Stimulated activated CD4-positive, alpha-beta T cell treated with anti-CD3 and anti-CD28 coated beads, TNF-alpha, amount 100 ng/mL, for 24 hours (primary cell): ENCODE measurements around the gene FAAH.
A peak's percentile ranks its signal among the peaks of the same experiment; 100 is the strongest.

ENCODE experiments used
- DNase-seq, 3 experiments: peaks; one replicate each; pipeline ENCODE4 v3.0.0-alpha.2; 2020; ENCODE audit warnings: low read depth in 3 of 3

The FAAH gene

DNA sequence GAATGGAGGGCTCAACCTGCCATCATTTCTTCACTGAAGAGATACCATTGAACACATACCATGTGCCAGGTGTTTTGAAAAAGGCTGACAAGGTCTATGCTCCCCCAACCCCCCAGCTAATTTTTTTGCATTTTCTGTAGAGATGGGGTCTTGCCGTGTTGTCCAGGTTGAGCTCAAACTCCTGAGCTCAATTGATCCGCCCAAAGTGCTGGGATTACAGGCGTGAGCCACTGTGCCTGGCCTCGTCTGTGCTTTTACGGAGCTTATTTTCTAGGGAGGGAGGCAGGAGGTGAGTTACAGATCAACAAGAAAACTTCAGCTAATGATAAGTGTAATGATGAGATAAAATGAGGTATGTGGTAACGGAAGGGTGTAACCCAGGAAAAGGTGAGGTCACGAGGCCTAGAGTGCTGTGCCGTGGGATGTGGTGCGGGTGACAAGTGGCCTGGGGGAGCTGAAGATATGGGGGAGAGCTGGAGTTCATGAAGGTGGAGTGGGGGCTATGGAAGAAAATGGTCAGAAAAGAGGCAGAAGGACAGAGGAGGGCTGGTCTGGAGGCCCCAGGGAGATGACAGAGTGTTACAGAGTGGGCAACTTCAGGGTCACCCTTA lies 28.2 kb downstream of the FAAH start:
- no peak for DNase-seq

DNA sequence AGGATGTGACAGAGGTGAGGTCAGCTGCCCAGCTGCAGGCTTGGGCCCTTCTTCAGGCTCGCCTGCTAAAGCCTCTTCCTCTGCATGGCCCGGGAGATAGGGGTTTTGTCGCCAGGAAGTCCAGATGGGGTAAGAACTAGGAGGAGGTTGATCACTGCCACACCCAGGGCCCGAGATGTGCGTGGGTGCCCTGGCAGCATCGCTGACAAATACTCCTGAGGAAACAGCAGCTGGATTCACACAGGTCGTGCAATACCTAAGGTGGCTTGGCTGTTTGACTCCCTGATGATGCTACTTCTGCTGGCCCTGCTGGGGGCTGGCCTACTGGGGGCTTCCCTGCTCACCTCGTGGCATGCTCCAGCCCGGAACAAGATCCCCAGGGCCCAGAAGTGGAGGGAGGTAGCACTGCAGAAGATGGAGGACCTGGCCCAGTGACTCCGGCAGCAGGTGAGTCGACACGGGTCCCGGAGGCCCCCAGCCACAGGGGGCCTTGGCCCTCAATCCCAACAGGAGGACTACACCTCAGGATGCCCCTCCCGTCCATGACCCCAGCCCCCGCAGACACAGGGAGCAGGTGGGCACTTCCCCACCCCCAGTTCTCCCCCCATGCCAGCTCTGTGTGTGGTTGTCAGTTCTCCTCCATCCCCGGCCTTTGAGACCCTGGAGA lies 29.6 kb downstream of the FAAH start:
- no peak for DNase-seq

DNA sequence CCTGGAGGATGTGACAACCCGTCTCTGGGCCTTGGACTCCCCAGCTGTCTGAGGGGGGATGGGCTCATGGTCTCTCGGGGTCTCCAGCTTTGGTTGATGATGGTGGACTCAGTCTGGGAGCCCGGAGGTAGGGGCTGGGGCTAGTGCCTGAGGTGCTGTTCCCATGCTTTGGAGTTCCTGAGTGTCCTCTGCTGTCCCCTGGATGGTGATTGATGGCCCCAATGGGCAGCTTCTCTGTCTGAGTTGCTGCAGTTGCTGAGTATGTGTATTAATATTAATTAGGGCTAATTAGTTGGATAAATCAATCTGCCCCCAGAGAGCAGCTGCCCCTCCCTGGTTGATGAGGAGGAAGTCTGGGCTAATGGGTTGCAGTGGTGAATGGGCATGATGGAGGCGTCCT lies 30.6 kb downstream of the FAAH start:
- no peak for DNase-seq

DNA sequence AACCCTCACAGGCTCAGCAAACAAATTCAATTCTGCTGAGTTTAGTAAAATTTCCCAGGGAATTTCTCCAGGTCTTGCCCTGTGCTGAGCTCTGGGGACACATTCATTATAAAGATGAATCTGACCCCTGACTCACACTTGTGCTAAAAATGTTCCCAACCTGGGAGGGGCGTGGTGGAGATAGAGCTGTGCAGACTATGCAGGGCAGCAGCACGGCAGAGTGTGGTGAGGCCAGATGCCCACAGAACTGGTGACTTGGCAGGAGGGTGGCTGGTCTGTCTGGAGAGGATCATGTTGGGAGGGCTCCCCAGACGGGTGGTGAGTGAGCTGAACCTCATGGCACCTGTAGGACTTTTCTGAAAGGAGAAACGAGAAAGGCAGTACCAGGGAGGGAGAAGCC lies 31.6 kb downstream of the FAAH start:
- DNase-seq: no peak

DNA sequence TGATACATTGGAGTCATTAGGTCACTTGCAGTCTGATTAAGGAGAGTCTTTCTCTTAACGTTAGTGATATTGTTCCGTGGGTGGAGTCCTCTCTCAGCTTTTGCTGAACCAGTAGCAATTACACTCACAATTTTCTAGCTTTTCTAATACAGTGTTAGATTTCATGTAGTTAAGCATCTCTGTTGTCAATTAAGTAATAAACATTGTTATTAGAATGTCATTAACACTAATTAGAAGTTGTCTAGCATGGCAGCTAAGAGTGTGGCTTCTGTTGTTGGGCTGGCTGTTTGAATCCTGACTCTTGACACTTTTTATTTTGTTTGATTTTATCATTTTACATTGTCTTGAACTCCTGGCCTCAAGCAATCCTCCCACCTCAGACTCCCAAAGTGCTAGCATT lies 33.4 kb downstream of the FAAH start:
- no peak for DNase-seq

DNA sequence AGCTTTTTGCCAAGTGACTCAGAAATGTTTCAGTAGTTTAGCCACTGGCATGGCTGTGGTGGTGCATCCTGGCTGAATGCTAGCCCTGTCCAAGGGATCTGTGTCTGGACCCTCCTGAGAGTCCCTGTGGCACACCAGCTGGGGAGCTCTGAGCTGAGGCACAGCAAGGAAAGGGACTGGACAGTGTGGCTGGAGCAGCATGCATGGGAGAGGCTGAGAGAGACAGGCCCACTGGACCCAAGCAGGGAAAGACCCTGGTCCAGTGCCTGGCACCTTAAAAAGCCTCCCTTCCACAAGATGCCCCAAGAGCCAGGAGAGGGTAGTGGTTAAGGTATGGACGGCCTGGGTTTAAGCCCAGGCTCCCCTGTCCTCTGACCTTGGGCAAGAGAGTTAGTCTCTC lies 35.3 kb downstream of the FAAH start:
- no peak for DNase-seq

DNA sequence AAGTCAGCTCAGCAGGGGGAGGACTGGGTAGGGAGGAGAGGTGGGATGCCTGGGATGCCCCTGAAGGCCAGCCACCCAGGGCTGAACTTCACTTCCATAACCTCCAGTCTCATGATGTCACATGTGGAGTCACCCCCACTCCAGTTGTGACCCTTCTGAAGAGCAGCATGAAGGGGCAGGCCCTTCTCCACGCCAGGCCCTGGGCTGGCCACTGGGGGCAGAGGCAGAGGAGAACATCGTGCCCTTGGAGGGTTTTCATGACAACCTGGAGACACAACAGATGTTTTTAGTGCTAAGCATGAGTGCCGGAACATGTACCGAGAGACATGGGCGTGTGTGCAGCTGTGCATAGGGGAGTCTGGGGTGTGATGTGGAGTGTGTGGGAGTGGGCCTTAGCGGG lies 37.6 kb downstream of the FAAH start:
- DNase-seq: no peak

DNA sequence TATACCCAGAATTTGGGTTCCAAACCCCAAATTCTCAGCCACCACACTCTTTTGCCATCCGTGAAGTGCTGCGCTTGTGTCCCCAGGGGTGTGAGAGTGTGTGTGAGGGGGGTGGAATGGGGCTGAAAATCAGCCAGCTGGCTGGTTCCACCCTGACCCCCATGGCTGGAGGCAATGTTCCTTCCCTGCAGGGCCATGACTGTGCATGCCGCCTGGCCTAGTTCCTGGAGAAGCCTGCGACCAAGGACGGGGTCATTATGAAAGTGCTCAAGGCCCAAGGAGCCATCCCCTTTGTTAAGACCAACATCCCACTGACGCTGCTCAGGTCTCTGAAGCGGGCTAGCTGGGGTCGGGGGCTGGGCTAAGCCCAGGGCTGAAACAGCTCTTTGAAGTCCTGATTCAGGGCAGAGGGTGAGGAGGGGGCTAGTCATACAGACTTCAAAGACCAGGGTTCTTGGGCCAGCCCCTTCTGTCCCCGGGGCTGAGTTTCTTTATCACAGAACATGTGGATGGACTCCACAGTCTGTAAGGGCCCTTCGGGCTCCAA lies 38.7 kb downstream of the FAAH start:
- no peak for DNase-seq

DNA sequence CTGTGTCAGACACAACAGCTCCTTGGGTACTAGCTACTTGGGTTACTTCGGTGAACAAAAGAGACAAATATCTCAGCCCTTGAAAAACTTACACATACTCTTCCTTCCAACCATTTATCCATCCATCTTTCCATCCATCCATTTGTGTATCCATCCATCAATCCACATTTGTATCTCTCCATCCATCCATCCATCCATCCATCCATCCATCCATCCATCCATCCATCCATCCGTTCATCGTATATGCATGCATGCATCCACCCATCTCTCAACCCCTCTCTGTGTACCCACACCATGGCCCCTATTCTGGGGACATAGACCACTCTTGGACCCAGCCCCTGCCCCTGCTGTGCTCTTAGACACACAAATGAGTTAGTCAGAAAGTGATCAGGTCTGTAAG lies 40.2 kb downstream of the FAAH start:
- DNase-seq: no peak

DNA sequence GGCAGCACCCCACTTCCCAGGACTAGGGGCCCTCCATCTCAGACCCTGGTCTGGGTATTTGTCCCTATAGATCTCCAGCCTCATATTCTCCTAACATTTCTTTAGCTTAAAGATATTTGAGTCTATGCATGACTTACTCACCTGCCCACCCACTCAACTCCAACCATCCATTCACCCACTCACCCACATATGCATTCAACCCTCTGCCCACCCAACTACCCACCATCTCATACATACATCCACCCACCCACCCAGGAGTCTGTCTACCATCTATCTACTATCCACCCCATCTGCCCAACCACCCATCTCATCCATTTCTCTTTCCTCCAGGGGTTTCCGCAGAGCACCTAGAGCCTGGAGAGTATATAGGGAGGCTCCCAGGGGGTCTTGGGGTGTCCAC lies 42.7 kb downstream of the FAAH start:
- DNase-seq: no peak

DNA sequence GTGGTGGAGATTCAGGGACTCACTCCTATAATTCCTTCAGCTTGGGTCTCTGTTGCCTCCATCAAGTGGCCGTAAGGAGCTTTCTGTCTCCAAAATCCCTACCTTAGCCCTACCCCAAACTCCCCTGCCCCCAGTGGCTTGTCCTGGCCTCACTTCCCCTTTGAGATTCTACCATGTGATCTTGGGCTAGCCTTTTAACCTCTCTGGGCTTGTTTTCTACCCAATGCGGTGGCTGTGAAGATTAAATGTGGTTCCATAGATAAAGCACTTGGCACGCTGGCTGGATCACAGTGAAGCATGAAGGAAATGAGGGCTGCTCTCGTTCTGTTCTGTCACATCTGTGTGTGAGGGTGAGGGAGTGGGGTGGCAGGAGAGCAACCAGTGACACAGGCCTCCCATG lies 43.6 kb downstream of the FAAH start:
- no peak for DNase-seq

DNA sequence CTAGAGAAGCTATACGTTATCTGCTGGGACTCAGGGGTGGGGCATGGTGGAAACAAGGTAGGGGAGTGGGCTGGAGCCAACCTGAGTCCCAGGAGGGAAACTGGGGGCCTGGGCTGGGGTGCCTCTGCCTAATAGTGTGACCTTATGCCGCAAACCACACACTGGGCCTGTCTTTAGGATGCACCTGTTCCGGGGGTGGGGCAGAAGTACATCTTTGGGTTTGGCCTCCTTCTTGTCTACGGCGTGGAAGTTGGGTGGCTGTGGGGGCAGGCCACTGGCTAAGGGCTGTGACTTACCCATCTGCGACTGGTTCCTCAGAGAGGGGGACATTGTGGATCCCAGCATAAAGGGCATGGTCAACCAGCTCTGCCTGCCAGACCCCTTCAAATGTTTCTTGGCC lies 44.2 kb downstream of the FAAH start:
- no peak for DNase-seq

DNA sequence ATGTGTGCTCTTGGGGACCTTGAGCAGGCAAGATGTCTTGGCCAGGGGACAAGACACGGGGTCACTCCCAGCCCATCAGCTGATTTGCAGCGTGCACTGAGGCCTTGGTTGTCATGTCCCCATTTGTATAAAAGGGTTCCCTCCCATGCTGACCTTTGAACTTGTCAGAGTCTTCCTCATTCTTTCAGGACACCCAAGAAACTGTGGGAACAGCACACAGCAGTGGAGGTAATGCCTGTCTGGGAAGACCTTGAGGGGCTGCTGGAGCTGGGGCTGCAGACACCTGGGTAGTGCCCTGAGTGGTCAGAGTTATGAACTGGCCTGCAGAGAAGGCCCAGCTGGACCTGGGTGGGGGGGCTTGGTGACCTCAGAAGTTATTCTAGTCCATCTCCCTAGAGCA lies 46.4 kb downstream of the FAAH start:
- no peak for DNase-seq

DNA sequence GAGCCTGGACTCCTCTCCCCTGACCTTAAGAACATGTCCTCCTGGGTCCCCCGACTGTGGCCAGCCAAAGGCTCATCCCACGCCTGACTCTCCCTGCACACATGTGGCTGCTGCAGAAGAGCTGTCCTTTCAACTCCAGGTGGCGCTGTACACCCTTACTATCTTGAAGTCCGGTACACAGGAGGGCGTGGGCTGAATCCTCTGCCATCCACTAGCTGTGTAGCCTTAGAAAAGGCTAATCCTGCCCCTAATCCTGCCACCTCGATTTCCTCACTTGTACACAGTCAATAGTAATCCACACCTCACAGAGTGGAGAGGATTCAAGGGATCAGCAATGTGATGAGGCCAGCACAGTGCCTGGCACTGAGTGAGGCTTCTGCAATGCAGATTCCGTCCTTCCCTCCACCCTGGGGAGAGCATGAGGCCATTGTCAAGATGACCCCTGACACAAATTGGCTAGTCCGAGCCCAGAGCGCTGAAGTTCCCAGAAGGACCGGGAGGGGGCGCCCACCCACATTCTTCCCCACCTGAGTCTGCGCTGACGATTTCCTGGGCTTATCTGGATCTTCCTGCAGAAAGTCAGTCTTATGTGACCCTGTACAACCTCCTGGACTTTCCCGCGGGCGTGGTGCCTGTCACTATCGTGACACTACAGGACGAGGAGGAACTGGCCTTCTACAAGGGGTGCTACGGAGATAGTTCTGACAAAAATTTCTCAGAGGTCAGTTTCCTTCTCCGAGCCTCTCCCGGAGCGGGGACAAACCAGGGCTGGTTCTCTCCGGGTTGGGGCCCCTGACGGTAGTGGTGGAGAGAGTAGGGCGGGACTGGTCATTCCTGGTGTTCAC lies 48.4 kb downstream of the FAAH start:
- peak; percentile 46 to 75 (median 59) for DNase-seq

DNA sequence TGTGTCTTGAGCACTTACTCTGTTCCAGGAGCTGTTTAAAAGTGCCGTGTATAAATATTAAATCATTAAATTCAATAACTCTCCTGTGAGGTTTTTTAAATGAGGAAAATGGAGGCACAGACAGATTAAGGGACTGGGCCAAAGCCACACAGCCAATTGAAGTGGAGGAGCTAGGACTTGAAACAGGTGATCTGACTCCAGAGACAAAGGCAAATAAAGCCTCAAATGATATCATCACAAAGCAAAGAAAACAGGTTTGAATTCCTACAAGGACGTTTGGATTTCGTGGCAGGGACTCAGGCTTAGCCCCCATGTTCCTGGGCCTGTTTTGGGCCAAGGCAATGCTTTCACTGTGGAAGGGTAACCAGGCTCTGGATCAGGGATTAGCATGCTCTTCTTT lies 50.3 kb downstream of the FAAH start:
- no peak for DNase-seq

DNA sequence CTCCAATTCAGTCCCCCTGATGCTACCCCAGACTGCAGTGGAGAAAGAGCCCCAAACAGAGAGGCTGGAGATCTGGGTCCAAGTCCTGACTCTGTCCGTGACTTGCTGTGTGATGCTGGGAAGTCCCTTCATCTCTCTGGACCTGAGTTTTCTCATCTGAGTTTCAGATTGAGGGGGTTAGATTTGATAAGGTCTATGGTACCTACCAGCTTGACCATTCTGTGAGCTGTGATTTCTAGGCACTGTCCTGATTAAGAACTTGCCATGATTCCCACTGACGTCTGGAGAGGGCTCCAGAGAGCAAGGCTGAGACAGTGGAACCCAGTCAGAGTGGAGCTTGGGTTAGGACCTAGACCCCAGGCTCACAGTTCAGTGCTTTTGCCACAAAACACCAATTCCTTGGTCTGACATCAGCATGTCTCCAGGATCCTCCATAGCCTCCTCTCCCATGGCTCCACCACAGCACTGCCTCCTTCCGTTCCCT lies 51.7 kb downstream of the FAAH start:
- DNase-seq: no peak

DNA sequence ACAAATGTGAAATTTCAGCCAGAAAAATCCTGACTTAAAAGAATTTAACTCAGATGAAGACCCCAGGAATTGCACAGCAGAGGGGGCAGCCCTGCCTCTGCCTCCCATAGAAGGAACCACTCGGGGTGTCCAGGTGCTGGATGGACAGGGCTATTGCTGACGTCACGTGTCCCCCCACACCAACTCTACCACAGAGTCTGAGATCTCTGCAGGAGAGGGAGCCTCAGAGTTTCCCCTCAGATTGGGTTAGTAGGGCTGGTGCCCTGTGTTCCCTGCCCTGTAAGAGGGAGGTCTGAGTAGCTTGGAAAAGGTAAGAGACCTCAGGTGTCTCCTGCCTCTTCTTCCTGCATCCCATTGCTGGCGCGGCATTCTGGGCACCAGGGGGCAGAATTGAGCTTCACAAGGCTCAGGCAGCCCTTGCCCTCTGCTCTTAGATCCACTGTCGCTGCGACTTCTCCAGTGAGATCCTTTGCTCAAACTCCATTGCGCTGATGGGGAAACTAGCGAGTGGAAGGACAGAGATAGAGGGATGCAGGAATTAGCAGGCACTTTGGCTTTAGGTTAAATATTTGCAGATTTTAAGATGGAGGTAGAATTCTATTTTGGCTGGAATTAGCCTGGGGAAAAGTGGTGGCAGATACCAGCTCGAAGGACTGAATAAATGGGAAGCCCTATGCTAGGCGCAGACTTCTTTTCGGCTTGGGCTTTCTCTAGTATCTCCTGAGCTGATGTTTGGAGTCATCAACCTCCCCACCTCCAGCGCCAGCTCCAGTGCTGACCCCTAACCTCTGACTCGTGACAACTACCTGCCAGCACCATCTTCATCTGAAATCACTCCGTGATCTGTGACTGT lies 52.8 kb downstream of the FAAH start:
- DNase-seq: peak; percentile 61 to 82 (median 65)

DNA sequence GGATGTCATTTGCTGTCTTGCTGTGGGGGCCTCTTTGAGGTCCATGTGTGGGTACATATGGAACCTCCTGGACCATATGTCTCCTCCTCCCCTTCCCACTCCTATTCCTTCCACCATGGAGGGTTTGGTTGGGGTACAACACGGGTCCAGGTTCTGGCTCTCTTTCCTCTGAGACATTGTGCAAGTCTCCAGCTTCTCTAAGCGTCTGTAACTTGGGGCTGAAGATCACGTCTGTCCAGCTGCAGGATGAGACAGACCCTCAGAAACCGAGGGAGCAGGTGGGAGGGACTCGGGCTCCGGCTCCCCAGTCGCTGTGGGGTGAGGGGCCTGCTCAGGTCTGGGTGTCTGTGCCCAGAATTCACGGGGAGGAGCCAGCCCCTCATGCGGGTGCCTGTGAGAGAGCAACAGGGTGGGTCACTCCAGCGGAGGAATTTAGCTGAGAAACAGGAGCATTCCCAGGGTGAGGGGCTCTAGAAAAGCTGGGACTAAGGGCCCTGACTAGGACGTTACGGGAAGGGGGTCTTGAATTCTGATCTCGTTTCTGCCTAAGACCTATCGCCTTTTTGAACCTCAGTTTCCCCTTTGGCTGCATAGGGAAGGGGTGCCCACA lies 53.5 kb downstream of the FAAH start:
- DNase-seq: no peak

DNA sequence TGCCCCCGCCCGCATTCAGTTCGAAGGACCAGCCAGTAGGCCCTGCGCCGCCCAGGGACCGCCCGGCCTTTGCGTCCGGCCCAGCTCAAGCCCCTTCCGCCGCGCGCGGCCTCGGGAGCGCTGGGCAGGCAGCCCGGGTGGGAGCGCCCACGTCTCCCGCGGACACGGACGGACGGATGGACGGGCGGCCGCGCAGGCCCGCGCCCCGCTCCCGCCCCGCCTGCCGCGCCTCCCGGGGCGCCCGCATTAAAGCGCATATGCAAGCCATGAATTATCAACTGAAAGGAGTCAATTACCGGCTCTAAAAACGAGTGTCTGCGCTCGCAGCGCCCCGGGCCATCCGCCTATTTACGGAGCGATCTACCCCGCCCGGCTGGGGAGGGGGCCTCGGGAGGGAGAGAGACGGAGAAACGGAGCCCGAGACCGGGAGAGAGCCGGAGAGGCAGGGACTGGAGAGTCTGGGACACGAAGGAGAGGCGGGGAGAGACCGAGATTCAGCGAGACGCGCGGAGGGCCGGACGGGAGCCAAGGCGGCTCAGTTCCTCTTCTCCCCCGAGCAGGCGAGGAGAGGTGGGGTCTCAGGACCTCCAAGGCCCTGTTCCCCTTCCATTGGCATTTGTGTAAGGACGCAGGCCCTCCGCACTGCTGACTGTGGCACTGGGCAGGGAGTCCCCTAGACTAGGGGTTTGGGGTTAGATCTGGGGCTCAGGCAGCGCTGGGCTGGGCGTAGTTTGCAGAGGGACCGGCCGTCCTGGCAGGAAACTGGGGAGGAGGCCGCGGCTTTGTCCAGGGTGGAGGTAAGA lies 54.2 kb downstream of the FAAH start:
- DNase-seq: no peak
